EH (cell line): Measurements from ENCODE around the gene MAP3K14.

Source experiments
- DNase-seq: peaks from one replicate; pipeline ENCODE4 v3.0.0-alpha.2; 2015; ENCODE audit warnings: low read depth

The MAP3K14 gene

GRCh38 chr17:45235416-45236281, 81.2 kb downstream of the MAP3K14 start:
- DNase-seq, result peak; percentile 76

- DNase-seq, result no peak
Observed at GRCh38 chr17:45234641-45235415, 82.0 kb downstream of the MAP3K14 start.

- DNase-seq, result no peak
Observed at GRCh38 chr17:45233423-45233924, 83.3 kb downstream of the MAP3K14 start.

- no peak for DNase-seq
Observed at GRCh38 chr17:45232514-45233422, 84.1 kb downstream of the MAP3K14 start.

GRCh38 chr17:45231481-45232116, 85.2 kb downstream of the MAP3K14 start:
- DNase-seq, result no peak

- peak; percentile 46 for DNase-seq
Observed at GRCh38 chr17:45230787-45231480, 85.9 kb downstream of the MAP3K14 start.

- DNase-seq, result no peak
Observed at GRCh38 chr17:45230410-45230786, 86.4 kb downstream of the MAP3K14 start.

GRCh38 chr17:45229681-45230409, 87.0 kb downstream of the MAP3K14 start:
- DNase-seq, result no peak

- DNase-seq, result peak; percentile 90
Observed at GRCh38 chr17:45228763-45229539, 87.9 kb downstream of the MAP3K14 start.

- DNase-seq, result no peak
Observed at GRCh38 chr17:45227926-45228762, 88.7 kb downstream of the MAP3K14 start.

GRCh38 chr17:45227101-45227925, 89.5 kb downstream of the MAP3K14 start:
- no peak for DNase-seq

- DNase-seq, result no peak
Observed at GRCh38 chr17:45226576-45226975, 90.2 kb downstream of the MAP3K14 start.

- no peak for DNase-seq
Observed at GRCh38 chr17:45225964-45226530, 90.8 kb downstream of the MAP3K14 start.

- DNase-seq, result no peak
Observed at GRCh38 chr17:45225051-45225700, 91.6 kb downstream of the MAP3K14 start.

- DNase-seq, result no peak
Observed at GRCh38 chr17:45224671-45225050, 92.2 kb downstream of the MAP3K14 start.
